MM.1S (cell line): ENCODE results near the gene ADCK1.

Source experiments
- DNase-seq: peaks from one replicate; pipeline ENCODE4 v3.0.0-alpha.2; 2015
- H2AFZ ChIP-seq: fragments of 300-600 bp; sonication (generic); 2 replicates; pipeline ENCODE4 v1.6.0; 2016; ENCODE audit warnings: antibody characterized with exemption, low read length
- H3F3A ChIP-seq: fragments of 300-600 bp; sonication (generic); 2 replicates; pipeline ENCODE4 v1.6.1; 2016; ENCODE audit warnings: mild to moderate bottlenecking, antibody characterized with exemption, low read length, moderate library complexity, mixed read lengths; ENCODE audit not compliant: insufficient read depth
- H3K27ac ChIP-seq: fragments of 300-600 bp; sonication (generic); 2 replicates; pipeline ENCODE4 v1.5.1; 2016; ENCODE audit warnings: mild to moderate bottlenecking, low read length
- H3K27me3 ChIP-seq: fragments of 300-600 bp; sonication (generic); replicated peaks from 2 replicates; pipeline ENCODE4 v1.6.0; 2016; ENCODE audit warnings: low read length; ENCODE audit not compliant: insufficient read depth
- H3K36me3 ChIP-seq: fragments of 300-600 bp; sonication (generic); replicated peaks from 2 replicates; pipeline ENCODE4 v1.6.1; 2016; ENCODE audit warnings: mild to moderate bottlenecking, low read length, mixed read lengths; ENCODE audit not compliant: insufficient read depth
- H3K4me1 ChIP-seq: fragments of 300-600 bp; sonication (generic); 2 replicates; pipeline ENCODE4 v1.6.1; 2016; ENCODE audit warnings: low read length, mixed read lengths
- H3K4me2 ChIP-seq: fragments of 300-600 bp; sonication (generic); 2 replicates; pipeline ENCODE4 v1.6.0; 2016; ENCODE audit warnings: low read depth, low read length
- H3K4me3 ChIP-seq: fragments of 300-600 bp; sonication (generic); 2 replicates; pipeline ENCODE4 v1.5.1; 2016; ENCODE audit warnings: low read length, mixed read lengths
- H3K79me2 ChIP-seq: fragments of 300-600 bp; sonication (generic); 2 replicates; pipeline ENCODE4 v1.6.1; 2016; ENCODE audit warnings: mixed run types, low read length, mixed read lengths
- H3K9ac ChIP-seq: fragments of 300-600 bp; sonication (generic); 2 replicates; pipeline ENCODE4 v1.6.1; 2016; ENCODE audit warnings: low read length, mixed read lengths
- H3K9me2 ChIP-seq: fragments of 300-600 bp; sonication (generic); replicated peaks from 2 replicates; pipeline ENCODE4 v1.6.1; 2016; ENCODE audit warnings: mild to moderate bottlenecking, low read length, mixed read lengths; ENCODE audit not compliant: insufficient read depth
- H3K9me3 ChIP-seq: fragments of 300-600 bp; sonication (generic); replicated peaks from 2 replicates; pipeline ENCODE4 v1.6.1; 2016; ENCODE audit warnings: mild to moderate bottlenecking, low read length, mixed read lengths; ENCODE audit not compliant: insufficient read depth
- H4K20me1 ChIP-seq: fragments of 300-600 bp; sonication (generic); 2 replicates; pipeline ENCODE4 v1.6.1; 2016; ENCODE audit warnings: mild to moderate bottlenecking, low read length, moderate library complexity, mixed read lengths; ENCODE audit not compliant: insufficient read depth
- CTCF ChIP-seq: fragments of 300-600 bp; sonication (generic); IDR thresholded peaks from 2 replicates; pipeline ENCODE4 v1.5.1; 2016; ENCODE audit warnings: antibody characterized with exemption, low read length, mixed read lengths
- EZH2 ChIP-seq: fragments of 300-600 bp; sonication (generic); optimal IDR thresholded peaks from 2 replicates; pipeline ENCODE3; 2017; ENCODE audit warnings: low read depth, mild to moderate bottlenecking, antibody characterized with exemption, low read length, mixed read lengths
- EZH2phosphoT487 ChIP-seq: fragments of 300-600 bp; sonication (generic); IDR thresholded peaks from 2 replicates; pipeline ENCODE4 v1.6.1; 2018; ENCODE audit warnings: antibody characterized with exemption, low read length

ADCK1 gene

GRCh38 chr14:77867476-77867875, 67.6 kb downstream of the ADCK1 start:
- Histone ChIP-seq H3K4me1 (no peaks in the 10 kb centered on the region), H4K20me1 (no peaks in the 10 kb centered on the region), H3K27me3 (no peaks in the 10 kb centered on the region), H3K9ac (no peak overlapping the region), H3K4me2 (no peak overlapping the region), H2AFZ (no peak overlapping the region), H3K4me3 (no peak overlapping the region), H3K9me3 (no peaks in the 10 kb centered on the region), H3K79me2 (no peaks in the 10 kb centered on the region), H3K9me2 (no peaks in the 10 kb centered on the region), H3F3A (no peaks in the 10 kb centered on the region), H3K36me3 (no peaks in the 10 kb centered on the region), H3K27ac (no peak overlapping the region)
- no peak for TF ChIP-seq EZH2
- no peak for TF ChIP-seq EZH2phosphoT487
- no peak for TF ChIP-seq CTCF
- DNase-seq: no peak

- Histone ChIP-seq H3F3A (no peaks in the 10 kb centered on the region), H3K4me2 (no peak overlapping the region), H3K9me3 (no peaks in the 10 kb centered on the region), H3K4me3 (no peak overlapping the region), H3K79me2 (no peaks in the 10 kb centered on the region), H2AFZ (no peak overlapping the region), H3K27ac (no peak overlapping the region), H3K9ac (no peak overlapping the region), H3K4me1 (no peaks in the 10 kb centered on the region), H4K20me1 (no peaks in the 10 kb centered on the region), H3K27me3 (no peaks in the 10 kb centered on the region), H3K36me3 (no peaks in the 10 kb centered on the region), H3K9me2 (no peaks in the 10 kb centered on the region)
- DNase-seq: no peak
- no peak for TF ChIP-seq CTCF
- no peak for TF ChIP-seq EZH2
- no peak for TF ChIP-seq EZH2phosphoT487
These were observed 68.8 kb downstream of the ADCK1 start for GRCh38 chr14:77868552-77869285.

- Histone ChIP-seq H3K9me2 (no peaks in the 10 kb centered on the region), H3K4me1 (no peaks in the 10 kb centered on the region), H3K9me3 (no peaks in the 10 kb centered on the region), H3K79me2 (no peaks in the 10 kb centered on the region), H3K27me3 (no peaks in the 10 kb centered on the region), H2AFZ (no peak overlapping the region), H3K9ac (no peak overlapping the region), H3K36me3 (no peaks in the 10 kb centered on the region), H4K20me1 (no peaks in the 10 kb centered on the region), H3K4me2 (no peak overlapping the region), H3K4me3 (no peak overlapping the region), H3F3A (no peaks in the 10 kb centered on the region), H3K27ac (no peak overlapping the region)
- no peak for TF ChIP-seq CTCF
- no peak for TF ChIP-seq EZH2
- no peak for TF ChIP-seq EZH2phosphoT487
- DNase-seq: no peak
These were observed 69.4 kb downstream of the ADCK1 start for GRCh38 chr14:77869340-77869739.
